GM12892 (cell line): ENCODE measurements around the gene ACAD10.

ENCODE experiments used
- POLR2A ChIP-seq: IDR thresholded peaks from 2 replicates; pipeline ENCODE4 v1.6.1; 2011; ENCODE audit warnings: low read depth, low read length, control low read depth
- TAF1 ChIP-seq: IDR thresholded peaks from 2 replicates; pipeline ENCODE4 v1.6.1; 2011; ENCODE audit warnings: low read depth, mild to moderate bottlenecking, control low read depth, low read length, borderline replicate concordance

GRCh38 chr12:111753144-111753881 lies 67.5 kb downstream of the ACAD10 start:
- TF ChIP-seq POLR2A = no peak
- TF ChIP-seq TAF1 = no peak
